Measurements from ENCODE around the gene MT1M. TPM values are rescaled to one million over a fixed set of nuclear protein-coding genes. Genes with fewer than 3 reads are reported as not detected.

Gene MT1M
- total RNA-seq, 1 donor from 2014 or later: 1.2 TPM

GRCh38 chr16:56613706-56614105 lies 18.8 kb upstream of the MT1M start:
- no peak overlapping the region for H3K4me3 Mint-ChIP-seq (ENCODE audit: unreplicated experiment)
- no peak for TF ChIP-seq CTCF (IDR thresholded peaks at IDR 0.05)

GRCh38 chr16:56614549-56614991 lies 17.9 kb upstream of the MT1M start:
- no peak for TF ChIP-seq CTCF (IDR thresholded peaks at IDR 0.05)
- Mint-ChIP-seq H3K4me1 (ENCODE audit: unreplicated experiment) (peaks cover 39% of the 10 kb centered on the region), H3K27ac (ENCODE audit: unreplicated experiment) (peak overlapping the region; percentile 23), H3K4me3 (ENCODE audit: unreplicated experiment) (no peak overlapping the region), H3K9me3 (ENCODE audit: unreplicated experiment) (no peaks in the 10 kb centered on the region), H3K36me3 (ENCODE audit: unreplicated experiment) (no peaks in the 10 kb centered on the region), H3K27me3 (ENCODE audit: unreplicated experiment) (no peaks in the 10 kb centered on the region)
- no peak for DNase-seq (ENCODE audit: extremely low spot score, unreplicated experiment)

More at GRCh38 chr16:56613706-56614105, 18.8 kb upstream of the MT1M start:
- Mint-ChIP-seq H3K9me3 (ENCODE audit: unreplicated experiment) (no peaks in the 10 kb centered on the region), H3K36me3 (ENCODE audit: unreplicated experiment) (no peaks in the 10 kb centered on the region), H3K27ac (ENCODE audit: unreplicated experiment) (no peak overlapping the region), H3K4me1 (ENCODE audit: unreplicated experiment) (peaks cover 39% of the 10 kb centered on the region), H3K27me3 (ENCODE audit: unreplicated experiment) (no peaks in the 10 kb centered on the region)
- DNase-seq (ENCODE audit: extremely low spot score, unreplicated experiment): no peak

GRCh38 chr16:56615353-56615752 lies 17.1 kb upstream of the MT1M start:
- DNase-seq (ENCODE audit: extremely low spot score, unreplicated experiment): no peak
- Mint-ChIP-seq H3K9me3 (ENCODE audit: unreplicated experiment) (no peaks in the 10 kb centered on the region), H3K4me3 (ENCODE audit: unreplicated experiment) (no peak overlapping the region), H3K27me3 (ENCODE audit: unreplicated experiment) (no peaks in the 10 kb centered on the region), H3K4me1 (ENCODE audit: unreplicated experiment) (peaks cover 35% of the 10 kb centered on the region), H3K27ac (ENCODE audit: unreplicated experiment) (no peak overlapping the region), H3K36me3 (ENCODE audit: unreplicated experiment) (no peaks in the 10 kb centered on the region)
- no peak for TF ChIP-seq CTCF (IDR thresholded peaks at IDR 0.05)

- H3K4me3 Mint-ChIP-seq (ENCODE audit: unreplicated experiment): peak overlapping the region; percentile 4
- DNase-seq (ENCODE audit: extremely low spot score, unreplicated experiment): no peak
- no peak overlapping the region for H3K27ac Mint-ChIP-seq (ENCODE audit: unreplicated experiment)
- no peak for TF ChIP-seq CTCF (IDR thresholded peaks at IDR 0.05)
- no peaks in the 10 kb centered on the region for H3K27me3 Mint-ChIP-seq (ENCODE audit: unreplicated experiment)
- H3K9me3 Mint-ChIP-seq (ENCODE audit: unreplicated experiment): no peaks in the 10 kb centered on the region
- peaks cover 26% of the 10 kb centered on the region for H3K4me1 Mint-ChIP-seq (ENCODE audit: unreplicated experiment)
- H3K36me3 Mint-ChIP-seq (ENCODE audit: unreplicated experiment): no peaks in the 10 kb centered on the region
Measured at GRCh38 chr16:56616608-56617211, 15.7 kb upstream of the MT1M start.

GRCh38 chr16:56617212-56618085 lies 15.0 kb upstream of the MT1M start:
- Mint-ChIP-seq H3K4me1 (ENCODE audit: unreplicated experiment) (peaks cover 28% of the 10 kb centered on the region), H3K9me3 (ENCODE audit: unreplicated experiment) (no peaks in the 10 kb centered on the region), H3K27me3 (ENCODE audit: unreplicated experiment) (no peaks in the 10 kb centered on the region), H3K27ac (ENCODE audit: unreplicated experiment) (no peak overlapping the region), H3K4me3 (ENCODE audit: unreplicated experiment) (peak overlapping the region; percentile 42), H3K36me3 (ENCODE audit: unreplicated experiment) (no peaks in the 10 kb centered on the region)
- TF ChIP-seq CTCF (IDR thresholded peaks at IDR 0.05): no peak
- no peak for DNase-seq (ENCODE audit: extremely low spot score, unreplicated experiment)

Data from osteocyte (in vitro differentiated cells).